K562 (cell line): ENCODE measurements around the gene NCF2. TPM values are rescaled to one million over a fixed set of nuclear protein-coding genes. Genes with fewer than 3 reads are reported as not detected.

Experiments used
- ESRRB ChIP-seq: fragments of 250-450 bp; sonication (Bioruptor Pico); IDR thresholded peaks from 2 replicates; pipeline ENCODE4 v1.5.0; 2020; ENCODE audit warnings: mild to moderate bottlenecking, moderate library complexity, borderline replicate concordance
- NONO ChIP-seq, 2 experiments: fragments of 200-400 bp in 1 of 2; fragments of 450-650 bp in 1 of 2; formaldehyde crosslinking in 1 of 2; IDR thresholded peaks; 2 replicates each; pipeline ENCODE4 v1.6.1; 2017; ENCODE audit warnings: low read depth in 2 of 2, mild to moderate bottlenecking in 2 of 2, moderate library complexity in 2 of 2, low read length in 1 of 2
- SMC3 ChIP-seq: conservative IDR thresholded peaks from 2 replicates; pipeline ENCODE4 v1.6.1; 2011; ENCODE audit warnings: low read depth, low read length, improper control_type of control experiment; ENCODE audit not compliant: insufficient read depth
- SRSF7 ChIP-seq: fragments of 200-400 bp; formaldehyde crosslinking; optimal IDR thresholded peaks from 2 replicates; pipeline ENCODE3; 2017; ENCODE audit warnings: mild to moderate bottlenecking, low read depth, low read length
- polyA plus RNA-seq, 8 experiments: library from polyadenylated mRNA; depleted of rRNA in 4 of 8; stranded (reverse) in 5 of 8; unstranded in 3 of 8; fragments of >200 nt; fragmentation: Nextera tagmentation in 2 of 8; fragmentation: Illumina TruSeq in 1 of 8; extraction: Ambion mirVana in 2 of 8; extraction: Trizol in 1 of 8; gene quantifications; 2 replicates each; pipeline versions ENCODE4 v1.2.1 to v1.2.3, GENCODE V29; 2011 to 2014; ENCODE audit warnings: inconsistent platforms in 1 of 8, missing spikeins in 1 of 8
- total RNA-seq, 7 experiments: library from RNA; depleted of rRNA in 6 of 7; stranded (reverse); fragments of >200 nt in 6 of 7; fragmentation: Illumina TruSeq in 2 of 7; extraction: Trizol in 2 of 7; gene quantifications; 2 replicates each; pipeline versions ENCODE4 v1.2.1 to v1.2.3, GENCODE V29; 2011 to 2021; ENCODE audit warnings: low replicate concordance in 1 of 7
- TF ChIP-seq, protein P1 (sequence below): fragments of 450-650 bp; IDR thresholded peaks from 2 replicates; pipeline ENCODE4 v1.6.1; 2016; ENCODE audit warnings: borderline replicate concordance
- TF ChIP-seq, protein P2 (sequence below): fragments of 450-650 bp; IDR thresholded peaks from 2 replicates; pipeline ENCODE4 v1.6.1; 2016; ENCODE audit warnings: mild to moderate bottlenecking, moderate library complexity
- TF ChIP-seq, protein P3 (sequence below): IDR thresholded peaks from 2 replicates; pipeline ENCODE4 v1.6.1; 2011; ENCODE audit warnings: borderline replicate concordance, low read depth, mild to moderate bottlenecking, moderate library complexity, low read length; ENCODE audit not compliant: insufficient read depth, poor library complexity, severe bottlenecking
- TF ChIP-seq, protein P4 (sequence below): sonication (generic); formaldehyde crosslinking; IDR thresholded peaks from 2 replicates; pipeline ENCODE4 v1.8.0; 2022; ENCODE audit warnings: mild to moderate bottlenecking, missing genetic modification reagents, borderline replicate concordance

NCF2 gene
- total and polyA plus RNA-seq, 9 of the 15 experiments (the other 6 are each of a cell fraction or from before 2014, with no cell fraction given) = 0.07 to 0.54 (median 0.16) TPM; not detected in 3

DNA sequence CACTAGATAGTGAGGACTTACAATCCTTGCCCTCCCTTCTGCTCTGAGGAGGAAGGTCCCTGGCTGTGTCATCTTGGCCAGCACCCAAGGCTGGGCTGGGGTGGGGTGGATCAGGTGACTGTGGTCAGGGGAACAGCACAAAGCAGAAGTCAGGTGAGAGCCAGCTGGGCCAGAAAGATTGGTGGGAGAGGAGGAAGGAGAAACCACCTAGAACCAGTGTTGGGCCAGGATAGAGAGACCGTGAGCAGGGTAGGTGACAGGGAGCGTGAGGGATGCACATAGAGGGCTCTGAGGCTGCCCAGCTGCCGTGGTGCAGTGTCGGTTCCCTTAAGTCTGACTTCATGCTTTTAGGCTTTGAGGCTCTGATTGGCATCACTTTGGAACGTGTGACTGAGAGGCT lies 22.7 kb downstream of the NCF2 start (continued):
- TF ChIP-seq, protein P1, sequence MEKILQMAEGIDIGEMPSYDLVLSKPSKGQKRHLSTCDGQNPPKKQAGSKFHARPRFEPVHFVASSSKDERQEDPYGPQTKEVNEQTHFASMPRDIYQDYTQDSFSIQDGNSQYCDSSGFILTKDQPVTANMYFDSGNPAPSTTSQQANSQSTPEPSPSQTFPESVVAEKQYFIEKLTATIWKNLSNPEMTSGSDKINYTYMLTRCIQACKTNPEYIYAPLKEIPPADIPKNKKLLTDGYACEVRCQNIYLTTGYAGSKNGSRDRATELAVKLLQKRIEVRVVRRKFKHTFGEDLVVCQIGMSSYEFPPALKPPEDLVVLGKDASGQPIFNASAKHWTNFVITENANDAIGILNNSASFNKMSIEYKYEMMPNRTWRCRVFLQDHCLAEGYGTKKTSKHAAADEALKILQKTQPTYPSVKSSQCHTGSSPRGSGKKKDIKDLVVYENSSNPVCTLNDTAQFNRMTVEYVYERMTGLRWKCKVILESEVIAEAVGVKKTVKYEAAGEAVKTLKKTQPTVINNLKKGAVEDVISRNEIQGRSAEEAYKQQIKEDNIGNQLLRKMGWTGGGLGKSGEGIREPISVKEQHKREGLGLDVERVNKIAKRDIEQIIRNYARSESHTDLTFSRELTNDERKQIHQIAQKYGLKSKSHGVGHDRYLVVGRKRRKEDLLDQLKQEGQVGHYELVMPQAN = no peak; the same call in 1 of the 2 replicates
- TF ChIP-seq SMC3 = no peak
- TF ChIP-seq SRSF7 = no peak
- TF ChIP-seq, protein P2, sequence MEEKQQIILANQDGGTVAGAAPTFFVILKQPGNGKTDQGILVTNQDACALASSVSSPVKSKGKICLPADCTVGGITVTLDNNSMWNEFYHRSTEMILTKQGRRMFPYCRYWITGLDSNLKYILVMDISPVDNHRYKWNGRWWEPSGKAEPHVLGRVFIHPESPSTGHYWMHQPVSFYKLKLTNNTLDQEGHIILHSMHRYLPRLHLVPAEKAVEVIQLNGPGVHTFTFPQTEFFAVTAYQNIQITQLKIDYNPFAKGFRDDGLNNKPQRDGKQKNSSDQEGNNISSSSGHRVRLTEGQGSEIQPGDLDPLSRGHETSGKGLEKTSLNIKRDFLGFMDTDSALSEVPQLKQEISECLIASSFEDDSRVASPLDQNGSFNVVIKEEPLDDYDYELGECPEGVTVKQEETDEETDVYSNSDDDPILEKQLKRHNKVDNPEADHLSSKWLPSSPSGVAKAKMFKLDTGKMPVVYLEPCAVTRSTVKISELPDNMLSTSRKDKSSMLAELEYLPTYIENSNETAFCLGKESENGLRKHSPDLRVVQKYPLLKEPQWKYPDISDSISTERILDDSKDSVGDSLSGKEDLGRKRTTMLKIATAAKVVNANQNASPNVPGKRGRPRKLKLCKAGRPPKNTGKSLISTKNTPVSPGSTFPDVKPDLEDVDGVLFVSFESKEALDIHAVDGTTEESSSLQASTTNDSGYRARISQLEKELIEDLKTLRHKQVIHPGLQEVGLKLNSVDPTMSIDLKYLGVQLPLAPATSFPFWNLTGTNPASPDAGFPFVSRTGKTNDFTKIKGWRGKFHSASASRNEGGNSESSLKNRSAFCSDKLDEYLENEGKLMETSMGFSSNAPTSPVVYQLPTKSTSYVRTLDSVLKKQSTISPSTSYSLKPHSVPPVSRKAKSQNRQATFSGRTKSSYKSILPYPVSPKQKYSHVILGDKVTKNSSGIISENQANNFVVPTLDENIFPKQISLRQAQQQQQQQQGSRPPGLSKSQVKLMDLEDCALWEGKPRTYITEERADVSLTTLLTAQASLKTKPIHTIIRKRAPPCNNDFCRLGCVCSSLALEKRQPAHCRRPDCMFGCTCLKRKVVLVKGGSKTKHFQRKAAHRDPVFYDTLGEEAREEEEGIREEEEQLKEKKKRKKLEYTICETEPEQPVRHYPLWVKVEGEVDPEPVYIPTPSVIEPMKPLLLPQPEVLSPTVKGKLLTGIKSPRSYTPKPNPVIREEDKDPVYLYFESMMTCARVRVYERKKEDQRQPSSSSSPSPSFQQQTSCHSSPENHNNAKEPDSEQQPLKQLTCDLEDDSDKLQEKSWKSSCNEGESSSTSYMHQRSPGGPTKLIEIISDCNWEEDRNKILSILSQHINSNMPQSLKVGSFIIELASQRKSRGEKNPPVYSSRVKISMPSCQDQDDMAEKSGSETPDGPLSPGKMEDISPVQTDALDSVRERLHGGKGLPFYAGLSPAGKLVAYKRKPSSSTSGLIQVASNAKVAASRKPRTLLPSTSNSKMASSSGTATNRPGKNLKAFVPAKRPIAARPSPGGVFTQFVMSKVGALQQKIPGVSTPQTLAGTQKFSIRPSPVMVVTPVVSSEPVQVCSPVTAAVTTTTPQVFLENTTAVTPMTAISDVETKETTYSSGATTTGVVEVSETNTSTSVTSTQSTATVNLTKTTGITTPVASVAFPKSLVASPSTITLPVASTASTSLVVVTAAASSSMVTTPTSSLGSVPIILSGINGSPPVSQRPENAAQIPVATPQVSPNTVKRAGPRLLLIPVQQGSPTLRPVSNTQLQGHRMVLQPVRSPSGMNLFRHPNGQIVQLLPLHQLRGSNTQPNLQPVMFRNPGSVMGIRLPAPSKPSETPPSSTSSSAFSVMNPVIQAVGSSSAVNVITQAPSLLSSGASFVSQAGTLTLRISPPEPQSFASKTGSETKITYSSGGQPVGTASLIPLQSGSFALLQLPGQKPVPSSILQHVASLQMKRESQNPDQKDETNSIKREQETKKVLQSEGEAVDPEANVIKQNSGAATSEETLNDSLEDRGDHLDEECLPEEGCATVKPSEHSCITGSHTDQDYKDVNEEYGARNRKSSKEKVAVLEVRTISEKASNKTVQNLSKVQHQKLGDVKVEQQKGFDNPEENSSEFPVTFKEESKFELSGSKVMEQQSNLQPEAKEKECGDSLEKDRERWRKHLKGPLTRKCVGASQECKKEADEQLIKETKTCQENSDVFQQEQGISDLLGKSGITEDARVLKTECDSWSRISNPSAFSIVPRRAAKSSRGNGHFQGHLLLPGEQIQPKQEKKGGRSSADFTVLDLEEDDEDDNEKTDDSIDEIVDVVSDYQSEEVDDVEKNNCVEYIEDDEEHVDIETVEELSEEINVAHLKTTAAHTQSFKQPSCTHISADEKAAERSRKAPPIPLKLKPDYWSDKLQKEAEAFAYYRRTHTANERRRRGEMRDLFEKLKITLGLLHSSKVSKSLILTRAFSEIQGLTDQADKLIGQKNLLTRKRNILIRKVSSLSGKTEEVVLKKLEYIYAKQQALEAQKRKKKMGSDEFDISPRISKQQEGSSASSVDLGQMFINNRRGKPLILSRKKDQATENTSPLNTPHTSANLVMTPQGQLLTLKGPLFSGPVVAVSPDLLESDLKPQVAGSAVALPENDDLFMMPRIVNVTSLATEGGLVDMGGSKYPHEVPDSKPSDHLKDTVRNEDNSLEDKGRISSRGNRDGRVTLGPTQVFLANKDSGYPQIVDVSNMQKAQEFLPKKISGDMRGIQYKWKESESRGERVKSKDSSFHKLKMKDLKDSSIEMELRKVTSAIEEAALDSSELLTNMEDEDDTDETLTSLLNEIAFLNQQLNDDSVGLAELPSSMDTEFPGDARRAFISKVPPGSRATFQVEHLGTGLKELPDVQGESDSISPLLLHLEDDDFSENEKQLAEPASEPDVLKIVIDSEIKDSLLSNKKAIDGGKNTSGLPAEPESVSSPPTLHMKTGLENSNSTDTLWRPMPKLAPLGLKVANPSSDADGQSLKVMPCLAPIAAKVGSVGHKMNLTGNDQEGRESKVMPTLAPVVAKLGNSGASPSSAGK = peak; percentile 16; the same call in 1 of the 2 replicates
- TF ChIP-seq NONO (IDR thresholded peaks at IDR 0.05; ENCODE audit: low read depth in 2 of 2, low read length in 1 of 2) = no peak
- TF ChIP-seq, protein P3, sequence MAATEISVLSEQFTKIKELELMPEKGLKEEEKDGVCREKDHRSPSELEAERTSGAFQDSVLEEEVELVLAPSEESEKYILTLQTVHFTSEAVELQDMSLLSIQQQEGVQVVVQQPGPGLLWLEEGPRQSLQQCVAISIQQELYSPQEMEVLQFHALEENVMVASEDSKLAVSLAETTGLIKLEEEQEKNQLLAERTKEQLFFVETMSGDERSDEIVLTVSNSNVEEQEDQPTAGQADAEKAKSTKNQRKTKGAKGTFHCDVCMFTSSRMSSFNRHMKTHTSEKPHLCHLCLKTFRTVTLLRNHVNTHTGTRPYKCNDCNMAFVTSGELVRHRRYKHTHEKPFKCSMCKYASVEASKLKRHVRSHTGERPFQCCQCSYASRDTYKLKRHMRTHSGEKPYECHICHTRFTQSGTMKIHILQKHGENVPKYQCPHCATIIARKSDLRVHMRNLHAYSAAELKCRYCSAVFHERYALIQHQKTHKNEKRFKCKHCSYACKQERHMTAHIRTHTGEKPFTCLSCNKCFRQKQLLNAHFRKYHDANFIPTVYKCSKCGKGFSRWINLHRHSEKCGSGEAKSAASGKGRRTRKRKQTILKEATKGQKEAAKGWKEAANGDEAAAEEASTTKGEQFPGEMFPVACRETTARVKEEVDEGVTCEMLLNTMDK = no peak
- TF ChIP-seq, protein P4, sequence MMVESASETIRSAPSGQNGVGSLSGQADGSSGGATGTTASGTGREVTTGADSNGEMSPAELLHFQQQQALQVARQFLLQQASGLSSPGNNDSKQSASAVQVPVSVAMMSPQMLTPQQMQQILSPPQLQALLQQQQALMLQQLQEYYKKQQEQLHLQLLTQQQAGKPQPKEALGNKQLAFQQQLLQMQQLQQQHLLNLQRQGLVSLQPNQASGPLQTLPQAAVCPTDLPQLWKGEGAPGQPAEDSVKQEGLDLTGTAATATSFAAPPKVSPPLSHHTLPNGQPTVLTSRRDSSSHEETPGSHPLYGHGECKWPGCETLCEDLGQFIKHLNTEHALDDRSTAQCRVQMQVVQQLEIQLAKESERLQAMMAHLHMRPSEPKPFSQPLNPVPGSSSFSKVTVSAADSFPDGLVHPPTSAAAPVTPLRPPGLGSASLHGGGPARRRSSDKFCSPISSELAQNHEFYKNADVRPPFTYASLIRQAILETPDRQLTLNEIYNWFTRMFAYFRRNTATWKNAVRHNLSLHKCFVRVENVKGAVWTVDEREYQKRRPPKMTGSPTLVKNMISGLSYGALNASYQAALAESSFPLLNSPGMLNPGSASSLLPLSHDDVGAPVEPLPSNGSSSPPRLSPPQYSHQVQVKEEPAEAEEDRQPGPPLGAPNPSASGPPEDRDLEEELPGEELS = no peak
- no peak for TF ChIP-seq ESRRB (CRISPR knock-in tag)
